Neutrophil (primary cell): ENCODE data around the gene STAP2.

Experiments
- H3K27ac ChIP-seq: fragments of 200-600 bp; sonication (generic); 2 replicates; pipeline ENCODE4 v1.5.1; 2016; ENCODE audit warnings: mild to moderate bottlenecking, moderate library complexity
- H3K27me3 ChIP-seq: fragments of 200-600 bp; sonication (generic); 2 replicates; pipeline ENCODE4 v1.6.0; 2016; ENCODE audit warnings: mild to moderate bottlenecking
- H3K36me3 ChIP-seq: fragments of 200-600 bp; sonication (generic); 2 replicates; pipeline ENCODE4 v1.5.1; 2017
- H3K4me1 ChIP-seq, 2 experiments: fragments of 200-600 bp in 1 of 2; sonication (generic) in 1 of 2; 1 replicate in 1 of 2; 2 replicates in 1 of 2; pipeline versions ENCODE4 v1.5.1 to v1.6.1; 2013 to 2016; ENCODE audit warnings: low read depth in 1 of 2, low read length in 1 of 2, mild to moderate bottlenecking in 1 of 2, moderate library complexity in 1 of 2; ENCODE audit not compliant: control insufficient read depth in 1 of 2, insufficient read depth in 1 of 2
- H3K4me3 ChIP-seq, 2 experiments: fragments of 200-600 bp in 1 of 2; sonication (generic) in 1 of 2; 1 replicate in 1 of 2; 2 replicates in 1 of 2; pipeline ENCODE4 v1.5.1; 2013 to 2016; ENCODE audit warnings: low read depth in 1 of 2, low read length in 1 of 2, mild to moderate bottlenecking in 1 of 2, moderate library complexity in 1 of 2
- H3K9me3 ChIP-seq: fragments of 200-600 bp; sonication (generic); 2 replicates; pipeline ENCODE4 v1.5.1; 2016
- TF ChIP-seq, protein P1 (sequence below): fragments of 200-600 bp; sonication (generic); IDR thresholded peaks from 2 replicates; pipeline ENCODE4 v1.5.1; 2016; ENCODE audit warnings: antibody characterized with exemption

Gene STAP2

DNA sequence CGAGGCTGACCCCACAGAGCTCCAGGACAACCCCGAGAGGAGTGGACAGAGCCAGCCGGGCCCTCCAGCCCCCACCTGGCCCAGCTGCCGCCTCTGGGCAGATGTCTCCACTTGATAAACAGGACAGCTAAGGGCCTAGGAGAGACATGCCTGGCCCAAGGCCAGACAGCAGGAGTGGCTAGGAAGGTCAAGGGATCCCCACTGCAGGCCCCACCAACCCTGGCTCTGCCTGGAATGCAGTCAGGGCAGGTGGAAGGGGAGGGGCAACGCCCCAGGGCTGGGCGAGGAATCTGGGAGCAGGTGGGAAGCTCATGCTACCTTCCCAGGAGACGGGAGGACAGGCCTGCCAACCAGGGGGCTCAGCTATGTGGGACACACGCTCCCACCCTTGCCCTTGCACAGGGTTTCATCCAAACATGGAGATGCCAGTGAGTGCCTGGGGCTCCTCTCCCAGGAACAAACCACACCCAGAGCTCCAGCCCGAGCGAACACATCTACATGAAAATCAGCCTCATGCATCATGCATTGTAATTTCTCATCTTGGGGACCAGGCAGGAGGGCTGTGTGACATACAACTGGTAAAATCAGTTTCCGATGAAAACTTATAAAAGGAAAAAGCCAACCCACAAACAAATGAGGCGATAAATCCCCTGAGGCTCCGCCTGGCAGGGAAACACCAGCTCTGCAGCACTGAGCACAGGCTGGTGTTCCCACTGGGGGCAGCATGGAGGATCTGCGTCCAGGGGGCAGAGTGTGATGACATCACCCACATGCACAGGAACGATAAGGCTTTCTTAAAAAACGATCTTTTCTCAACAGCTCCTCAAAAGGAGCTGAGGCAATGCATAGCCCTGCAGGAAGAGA lies 36.8 kb upstream of the STAP2 start:
- Histone ChIP-seq H3K36me3 (peaks cover 11% of the 10 kb centered on the region), H3K9me3 (no peaks in the 10 kb centered on the region), H3K4me3 (no peak overlapping the region), H3K27ac (peak overlapping the region; percentile 88), H3K4me1 (peaks cover 72% of the 10 kb centered on the region in 2 experiments), H3K27me3 (no peaks in the 10 kb centered on the region)
- TF ChIP-seq, protein P1, sequence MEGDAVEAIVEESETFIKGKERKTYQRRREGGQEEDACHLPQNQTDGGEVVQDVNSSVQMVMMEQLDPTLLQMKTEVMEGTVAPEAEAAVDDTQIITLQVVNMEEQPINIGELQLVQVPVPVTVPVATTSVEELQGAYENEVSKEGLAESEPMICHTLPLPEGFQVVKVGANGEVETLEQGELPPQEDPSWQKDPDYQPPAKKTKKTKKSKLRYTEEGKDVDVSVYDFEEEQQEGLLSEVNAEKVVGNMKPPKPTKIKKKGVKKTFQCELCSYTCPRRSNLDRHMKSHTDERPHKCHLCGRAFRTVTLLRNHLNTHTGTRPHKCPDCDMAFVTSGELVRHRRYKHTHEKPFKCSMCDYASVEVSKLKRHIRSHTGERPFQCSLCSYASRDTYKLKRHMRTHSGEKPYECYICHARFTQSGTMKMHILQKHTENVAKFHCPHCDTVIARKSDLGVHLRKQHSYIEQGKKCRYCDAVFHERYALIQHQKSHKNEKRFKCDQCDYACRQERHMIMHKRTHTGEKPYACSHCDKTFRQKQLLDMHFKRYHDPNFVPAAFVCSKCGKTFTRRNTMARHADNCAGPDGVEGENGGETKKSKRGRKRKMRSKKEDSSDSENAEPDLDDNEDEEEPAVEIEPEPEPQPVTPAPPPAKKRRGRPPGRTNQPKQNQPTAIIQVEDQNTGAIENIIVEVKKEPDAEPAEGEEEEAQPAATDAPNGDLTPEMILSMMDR = no peak

DNA sequence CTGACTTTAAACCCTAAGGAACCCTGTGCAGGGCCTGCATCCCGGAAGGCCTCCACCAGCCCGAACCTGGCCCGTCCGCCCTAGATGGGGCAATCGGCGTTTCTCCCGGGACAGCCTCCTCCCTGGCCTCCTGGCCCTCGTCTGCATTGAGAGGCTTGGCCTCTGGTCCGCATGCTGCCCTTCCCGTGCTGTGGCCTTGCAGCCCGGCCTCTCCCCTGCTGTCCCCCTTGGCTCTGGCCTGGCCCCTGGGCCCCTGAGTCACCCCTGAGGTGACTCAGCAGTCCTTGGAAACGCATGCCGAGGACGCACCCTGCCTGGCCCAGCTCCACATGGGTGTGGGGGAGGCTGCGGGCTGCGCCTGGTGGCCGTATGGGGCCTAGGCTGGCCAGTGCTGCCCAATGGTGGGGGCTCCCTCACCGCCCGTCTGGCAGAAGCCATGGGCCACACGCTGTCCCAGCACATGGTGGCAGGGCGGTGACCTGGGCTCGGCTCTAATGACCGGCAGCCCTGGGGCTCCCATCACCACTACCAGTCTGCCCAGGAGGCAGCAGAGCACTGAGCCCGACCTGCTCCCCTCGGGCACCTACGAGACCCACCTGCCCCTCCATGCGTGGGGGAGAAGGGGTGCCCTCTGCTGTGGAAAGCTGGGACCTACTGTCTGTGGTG lies 36.0 kb upstream of the STAP2 start:
- Histone ChIP-seq H3K27me3 (no peaks in the 10 kb centered on the region), H3K4me3 (peak overlapping the region in 1 of 2 experiments; percentile 22), H3K27ac (peak overlapping the region; percentile 88), H3K36me3 (peaks cover 11% of the 10 kb centered on the region), H3K9me3 (no peaks in the 10 kb centered on the region), H3K4me1 (peaks cover 72% of the 10 kb centered on the region in 2 experiments)
- TF ChIP-seq, protein P1 = no peak

DNA sequence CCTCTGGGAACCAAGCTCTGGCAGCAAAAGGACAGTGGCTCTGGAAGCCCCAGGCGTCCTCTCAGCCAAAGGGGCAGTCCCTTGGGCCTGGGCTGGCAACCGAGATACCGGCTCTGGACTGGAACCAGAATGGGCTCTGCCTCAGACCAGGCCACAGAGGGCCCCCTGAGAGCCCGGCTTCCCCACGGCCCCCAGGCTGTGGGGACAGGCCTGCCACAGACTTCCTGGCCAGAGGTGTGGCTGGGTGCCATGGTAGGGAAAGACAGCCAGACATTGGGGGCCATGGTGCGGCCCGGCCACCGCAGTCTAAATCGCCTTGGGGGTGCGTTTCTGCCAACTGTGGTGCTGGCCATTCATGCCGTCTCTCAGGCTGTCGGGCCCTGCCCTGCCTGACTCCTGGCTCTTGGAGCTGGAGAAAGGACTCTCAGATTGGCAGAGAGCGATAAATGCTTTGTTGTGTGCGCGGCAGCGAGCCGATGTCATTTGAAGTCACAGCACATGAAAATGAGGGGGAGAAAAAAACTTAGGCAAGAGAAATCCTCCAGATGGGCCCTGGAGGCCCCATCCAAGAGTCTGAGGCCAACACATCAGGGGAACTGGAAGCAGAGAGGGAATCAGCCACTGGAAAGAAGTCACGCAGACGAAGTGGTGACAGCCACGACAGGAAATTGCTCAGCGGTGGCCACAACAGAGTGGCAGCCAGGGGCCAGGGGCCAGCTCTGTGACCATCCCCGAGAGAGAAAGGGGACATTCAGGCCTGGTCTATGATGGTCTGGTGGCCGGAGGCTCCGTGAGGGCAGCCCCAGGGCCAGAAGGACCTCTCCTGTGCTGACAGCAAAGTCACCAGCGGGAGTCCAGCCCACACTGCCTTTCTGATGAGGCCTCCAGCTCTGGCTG lies 35.2 kb upstream of the STAP2 start:
- peak overlapping the region in 1 of 2 experiments; percentile 22 for H3K4me3 ChIP-seq
- TF ChIP-seq, protein P1 = no peak
- H3K27ac ChIP-seq = peak overlapping the region; percentile 88
- peaks cover 11% of the 10 kb centered on the region for H3K36me3 ChIP-seq
- H3K27me3 ChIP-seq = no peaks in the 10 kb centered on the region
- no peaks in the 10 kb centered on the region for H3K9me3 ChIP-seq
- peaks cover 72 to 73% of the 10 kb centered on the region in 2 experiments for H3K4me1 ChIP-seq

DNA sequence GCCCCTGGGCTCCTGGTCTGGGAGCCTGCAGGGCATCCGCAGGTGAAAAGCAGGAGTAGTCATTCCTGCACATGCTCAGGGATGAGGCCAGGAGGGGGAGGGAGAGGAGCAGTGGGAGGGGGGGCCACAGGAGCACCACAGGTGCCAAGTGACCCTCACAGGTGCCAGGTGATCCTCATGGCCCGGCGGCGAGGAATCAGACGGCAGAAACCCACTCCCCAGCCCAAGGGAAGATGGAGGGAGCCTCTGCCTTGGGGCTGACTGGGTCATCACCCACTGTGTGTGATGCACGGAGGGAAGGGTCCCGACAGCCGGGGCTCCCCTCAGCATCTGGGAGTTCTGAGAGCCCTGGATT lies 34.4 kb upstream of the STAP2 start:
- TF ChIP-seq, protein P1 = no peak
- Histone ChIP-seq H3K27ac (peak overlapping the region; percentile 88), H3K36me3 (peaks cover 8% of the 10 kb centered on the region), H3K27me3 (no peaks in the 10 kb centered on the region), H3K4me3 (no peak overlapping the region), H3K9me3 (no peaks in the 10 kb centered on the region), H3K4me1 (peaks cover 78 to 81% of the 10 kb centered on the region in 2 experiments)

DNA sequence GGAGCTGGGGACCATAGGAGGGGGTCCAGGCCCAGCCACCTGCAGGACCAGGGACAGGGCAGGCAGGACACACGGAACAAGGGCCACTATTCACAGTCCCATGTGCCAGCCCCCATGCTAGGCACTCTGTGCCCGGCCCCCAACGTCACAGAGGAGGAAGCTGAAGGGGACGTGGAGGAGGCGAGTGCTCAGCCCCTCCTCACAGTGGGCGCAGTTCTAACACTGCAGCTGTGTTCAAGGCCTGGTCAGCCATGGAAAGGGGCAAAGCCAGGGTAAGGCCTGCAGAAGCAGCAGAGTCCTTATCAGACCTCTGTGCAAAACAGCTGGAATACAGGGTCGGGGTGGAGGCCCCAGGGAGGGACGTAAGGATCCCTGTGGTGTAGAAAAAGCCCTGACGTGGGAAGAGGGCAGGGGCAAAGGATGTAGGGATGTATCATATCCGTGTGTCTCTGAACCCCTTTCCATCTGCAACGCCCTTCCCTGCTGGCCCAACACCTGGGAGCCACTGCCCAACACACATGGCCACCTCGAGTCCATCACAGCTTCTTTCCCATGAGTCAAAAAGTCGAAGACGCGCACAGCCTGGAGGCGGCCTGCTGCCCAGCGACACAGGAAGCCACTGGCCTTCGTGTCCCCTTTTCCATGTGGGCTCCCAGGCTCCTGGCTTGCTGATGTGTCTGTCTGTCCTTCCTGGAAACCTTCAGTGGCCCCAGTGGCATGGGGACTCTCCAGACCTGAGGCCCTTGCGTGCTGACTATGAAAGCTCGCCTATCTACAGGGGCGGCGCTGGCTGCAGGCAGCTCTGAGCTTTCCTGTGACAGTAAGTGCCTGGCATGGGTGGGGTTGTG lies 33.8 kb upstream of the STAP2 start:
- Histone ChIP-seq H3K36me3 (peaks cover 8% of the 10 kb centered on the region), H3K27me3 (no peaks in the 10 kb centered on the region), H3K4me1 (peaks cover 74 to 81% of the 10 kb centered on the region in 2 experiments), H3K9me3 (no peaks in the 10 kb centered on the region), H3K4me3 (no peak overlapping the region), H3K27ac (no peak overlapping the region)
- TF ChIP-seq, protein P1 = no peak
